HG03575 (cell line): ENCODE measurements around the gene ALPP.
"Not testable (repeated sequence)": the region's sequence is repeated elsewhere in the genome, so short reads cannot be mapped to it uniquely, and the experiment has no call there.

Source experiments
- ATAC-seq: cut with Tn5 transposase; IDR thresholded peaks from one replicate; pipeline ENCODE4 v1.9.1; 2021; ENCODE audit not compliant: unreplicated experiment, insufficient number of reproducible peaks, low FRiP score; ENCODE audit errors: extremely low read depth

Gene ALPP

DNA sequence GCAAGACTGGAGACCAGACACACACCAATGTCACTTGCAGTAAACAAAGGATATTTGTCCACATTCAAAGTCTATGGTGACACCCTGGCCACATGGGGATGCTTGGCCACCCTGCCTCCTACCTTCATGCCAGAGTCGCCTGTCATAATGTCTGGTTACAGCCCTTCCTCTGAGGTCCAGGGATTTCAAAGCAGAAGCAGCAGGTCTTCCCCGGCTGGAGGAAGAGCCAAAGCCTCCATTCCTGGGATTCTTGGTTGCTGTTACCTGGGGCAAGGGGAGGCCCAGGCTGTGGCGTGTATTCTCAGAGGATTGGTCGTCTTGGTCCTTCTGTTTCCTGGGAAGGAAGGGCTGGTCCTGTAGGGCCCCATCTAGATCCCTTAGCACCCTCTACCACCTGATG lies 2.3 kb upstream of the ALPP start:
- ATAC-seq: no peak

DNA sequence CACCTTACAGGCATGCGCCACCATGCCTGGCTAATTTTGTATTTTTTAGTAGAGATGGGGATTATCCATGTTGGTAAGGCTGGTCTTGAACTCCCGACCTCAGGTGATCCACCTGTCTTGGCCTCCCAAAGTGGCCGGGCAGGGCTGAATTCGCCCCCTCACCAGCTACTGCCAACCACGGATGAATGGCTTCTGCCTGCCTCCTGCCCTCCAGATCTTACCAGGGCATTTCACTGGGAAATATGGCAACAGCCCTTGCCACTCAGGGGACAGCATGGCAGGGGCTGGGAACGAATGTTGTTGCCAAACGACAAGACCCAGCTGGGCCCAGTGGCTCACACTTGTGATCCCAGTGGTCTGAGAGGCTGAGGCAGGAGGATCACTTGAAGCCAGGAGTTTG lies 1.8 kb upstream of the ALPP start:
- ATAC-seq: no peak

DNA sequence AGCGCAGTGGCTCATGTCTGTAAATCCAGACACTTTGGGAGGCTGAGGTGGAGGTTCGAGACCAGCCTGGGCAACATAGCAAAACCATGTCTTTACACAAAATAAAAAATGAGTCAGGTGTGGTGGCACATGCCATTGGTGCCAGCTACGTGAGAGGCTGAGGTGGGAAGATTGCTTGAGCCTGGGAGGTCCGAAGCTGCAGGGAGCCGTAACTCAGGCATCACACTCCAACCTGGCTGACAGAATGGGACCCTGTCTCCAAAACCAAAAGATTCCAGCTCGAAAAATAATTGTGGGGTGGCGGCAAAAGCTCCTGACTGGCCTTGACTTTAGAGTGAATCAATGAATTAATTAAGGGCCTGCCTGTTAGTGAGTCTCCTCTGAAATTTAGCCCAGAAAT lies 1.2 kb upstream of the ALPP start:
- no peak for ATAC-seq

DNA sequence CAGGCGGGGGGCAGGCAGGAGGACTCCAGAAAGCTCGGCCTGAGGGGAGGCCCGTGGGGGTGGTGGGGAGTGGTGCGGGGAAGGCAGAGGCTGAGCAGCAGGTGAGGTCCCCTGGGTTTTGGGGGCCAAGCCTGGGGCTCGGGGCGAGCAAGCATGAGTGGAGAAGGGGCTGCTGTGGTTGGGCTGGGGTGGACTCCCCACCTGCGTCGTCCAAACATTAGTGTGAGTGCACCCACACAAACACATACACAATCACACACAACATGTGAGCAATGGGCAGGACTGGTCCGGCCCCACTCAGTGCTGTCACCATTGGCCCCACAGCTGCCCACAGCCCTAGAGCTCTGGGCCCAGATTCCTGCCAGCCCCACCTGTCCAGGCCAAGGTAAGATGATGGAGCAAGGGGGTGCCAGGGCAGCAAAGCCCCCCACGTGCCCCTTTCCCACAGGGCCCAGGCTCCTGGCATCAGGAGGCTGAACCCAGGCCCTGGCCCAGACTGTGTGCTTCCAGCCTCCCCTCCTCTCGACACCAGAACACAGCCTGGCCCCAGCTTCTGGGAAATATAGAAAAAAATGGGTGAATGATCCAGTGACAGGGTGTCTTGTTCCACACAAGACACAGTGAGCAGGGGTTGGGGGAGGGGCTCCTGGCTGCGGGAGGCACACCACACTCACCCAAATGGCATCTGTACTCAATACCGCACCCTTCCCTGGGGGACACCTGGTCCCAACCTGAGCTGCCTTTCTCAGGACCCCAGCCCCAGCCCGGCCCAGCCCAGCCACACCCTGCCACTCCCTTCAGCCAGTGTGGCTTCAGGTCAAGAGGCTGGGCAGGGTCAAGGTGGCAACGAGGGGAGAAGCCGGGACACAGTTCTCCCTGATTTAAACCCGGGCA lies 463 bp upstream of the ALPP start:
- ATAC-seq: no peak

DNA sequence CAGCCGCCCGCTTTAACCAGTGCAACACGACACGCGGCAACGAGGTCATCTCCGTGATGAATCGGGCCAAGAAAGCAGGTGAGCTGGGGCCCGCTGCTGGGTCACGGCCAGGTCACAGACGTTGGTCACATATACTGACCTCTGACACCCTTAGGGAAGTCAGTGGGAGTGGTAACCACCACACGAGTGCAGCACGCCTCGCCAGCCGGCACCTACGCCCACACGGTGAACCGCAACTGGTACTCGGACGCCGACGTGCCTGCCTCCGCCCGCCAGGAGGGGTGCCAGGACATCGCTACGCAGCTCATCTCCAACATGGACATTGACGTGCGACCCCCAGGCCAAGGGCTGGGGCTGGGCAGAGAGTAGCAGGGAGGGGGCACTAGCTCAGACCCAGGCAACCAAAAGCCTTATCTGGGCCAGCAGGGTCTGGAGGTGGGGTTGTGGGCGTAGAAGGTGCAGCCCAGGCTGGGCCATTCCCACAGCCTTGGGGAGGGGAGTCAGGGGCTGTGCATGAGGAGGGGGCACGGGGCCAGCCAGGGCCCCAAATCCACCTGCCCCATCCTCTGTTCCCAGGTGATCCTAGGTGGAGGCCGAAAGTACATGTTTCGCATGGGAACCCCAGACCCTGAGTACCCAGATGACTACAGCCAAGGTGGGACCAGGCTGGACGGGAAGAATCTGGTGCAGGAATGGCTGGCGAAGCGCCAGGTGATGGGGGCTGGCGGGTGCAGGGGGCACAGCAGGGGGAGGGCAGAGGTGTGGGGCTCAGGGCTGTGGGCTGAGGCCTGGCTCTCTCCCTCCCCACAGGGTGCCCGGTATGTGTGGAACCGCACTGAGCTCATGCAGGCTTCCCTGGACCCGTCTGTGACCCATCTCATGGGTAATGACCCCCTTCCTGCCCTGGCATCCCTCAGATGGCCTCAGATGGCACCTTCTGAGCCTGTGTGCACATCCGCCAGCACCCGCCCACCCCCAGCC lies 1.3 kb downstream of the ALPP start:
- not testable (repeated sequence) for ATAC-seq

DNA sequence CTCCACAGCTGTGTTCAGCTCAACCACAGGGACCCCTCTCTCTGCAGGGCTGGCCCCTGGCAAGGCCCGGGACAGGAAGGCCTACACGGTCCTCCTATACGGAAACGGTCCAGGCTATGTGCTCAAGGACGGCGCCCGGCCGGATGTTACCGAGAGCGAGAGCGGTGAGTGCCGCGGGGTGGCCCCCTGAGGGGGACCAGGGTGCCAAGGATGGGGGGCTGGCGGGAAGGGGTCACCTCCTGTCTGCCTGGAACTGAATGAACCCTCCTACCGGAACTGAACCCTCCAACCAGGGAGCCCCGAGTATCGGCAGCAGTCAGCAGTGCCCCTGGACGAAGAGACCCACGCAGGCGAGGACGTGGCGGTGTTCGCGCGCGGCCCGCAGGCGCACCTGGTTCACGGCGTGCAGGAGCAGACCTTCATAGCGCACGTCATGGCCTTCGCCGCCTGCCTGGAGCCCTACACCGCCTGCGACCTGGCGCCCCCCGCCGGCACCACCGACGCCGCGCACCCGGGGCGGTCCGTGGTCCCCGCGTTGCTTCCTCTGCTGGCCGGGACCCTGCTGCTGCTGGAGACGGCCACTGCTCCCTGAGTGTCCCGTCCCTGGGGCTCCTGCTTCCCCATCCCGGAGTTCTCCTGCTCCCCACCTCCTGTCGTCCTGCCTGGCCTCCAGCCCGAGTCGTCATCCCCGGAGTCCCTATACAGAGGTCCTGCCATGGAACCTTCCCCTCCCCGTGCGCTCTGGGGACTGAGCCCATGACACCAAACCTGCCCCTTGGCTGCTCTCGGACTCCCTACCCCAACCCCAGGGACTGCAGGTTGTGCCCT lies 2.9 kb downstream of the ALPP start:
- not testable (repeated sequence) for ATAC-seq

DNA sequence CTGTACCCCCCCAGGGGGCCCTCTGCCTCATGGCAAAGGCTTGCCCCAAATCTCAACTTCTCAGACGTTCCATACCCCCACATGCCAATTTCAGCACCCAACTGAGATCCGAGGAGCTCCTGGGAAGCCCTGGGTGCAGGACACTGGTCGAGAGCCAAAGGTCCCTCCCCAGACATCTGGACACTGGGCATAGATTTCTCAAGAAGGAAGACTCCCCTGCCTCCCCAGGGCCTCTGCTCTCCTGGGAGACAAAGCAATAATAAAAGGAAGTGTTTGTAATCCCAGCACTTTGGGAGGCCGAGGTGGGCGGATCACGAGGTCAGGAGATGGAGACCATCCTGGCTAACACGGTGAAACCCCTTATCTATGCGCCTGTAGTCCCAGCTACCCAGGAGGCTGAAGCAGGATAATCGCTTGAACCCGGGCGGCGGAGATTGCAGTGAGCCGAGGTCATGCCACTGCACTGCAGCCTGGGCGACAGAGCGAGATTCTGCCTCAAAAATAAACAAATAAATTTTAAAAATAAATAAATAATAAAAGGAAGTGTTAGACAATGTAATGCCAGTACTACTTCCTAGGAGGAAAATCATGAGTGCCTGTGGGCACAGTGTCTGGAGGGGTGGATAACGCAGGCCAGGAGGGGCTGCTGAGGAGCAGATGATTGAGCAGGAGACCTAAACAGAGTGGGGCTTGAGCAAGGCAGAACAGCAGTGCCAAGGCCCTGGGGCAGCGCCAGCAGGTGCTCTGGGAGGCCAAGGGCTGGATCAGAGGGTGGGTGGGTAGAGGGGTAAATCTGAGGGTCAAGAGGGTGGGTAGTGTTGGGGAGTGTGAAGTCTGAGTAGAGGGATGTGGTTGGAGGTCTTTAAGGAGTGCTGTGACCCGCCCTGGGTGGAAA lies 4.0 kb downstream of the ALPP start:
- no peak for ATAC-seq

DNA sequence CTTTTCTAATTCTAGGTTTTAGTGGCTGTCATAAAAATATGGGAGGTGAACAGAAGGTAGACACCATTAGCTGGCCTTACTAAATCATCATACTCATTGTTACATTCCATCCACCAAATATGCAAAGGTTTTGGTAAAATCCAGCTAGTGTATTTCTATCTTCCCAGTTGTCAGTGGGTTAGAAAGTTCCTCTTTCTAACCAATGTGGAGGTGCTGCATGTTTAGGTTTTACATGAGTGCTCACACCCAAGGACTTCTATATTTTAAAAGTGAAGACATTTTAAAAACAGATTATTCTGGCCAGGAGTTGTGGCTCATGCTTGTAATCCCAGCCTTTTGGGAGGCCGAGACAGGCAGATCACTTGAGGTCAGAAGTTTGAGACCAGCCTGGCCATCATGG lies 5.9 kb downstream of the ALPP start:
- ATAC-seq: no peak

DNA sequence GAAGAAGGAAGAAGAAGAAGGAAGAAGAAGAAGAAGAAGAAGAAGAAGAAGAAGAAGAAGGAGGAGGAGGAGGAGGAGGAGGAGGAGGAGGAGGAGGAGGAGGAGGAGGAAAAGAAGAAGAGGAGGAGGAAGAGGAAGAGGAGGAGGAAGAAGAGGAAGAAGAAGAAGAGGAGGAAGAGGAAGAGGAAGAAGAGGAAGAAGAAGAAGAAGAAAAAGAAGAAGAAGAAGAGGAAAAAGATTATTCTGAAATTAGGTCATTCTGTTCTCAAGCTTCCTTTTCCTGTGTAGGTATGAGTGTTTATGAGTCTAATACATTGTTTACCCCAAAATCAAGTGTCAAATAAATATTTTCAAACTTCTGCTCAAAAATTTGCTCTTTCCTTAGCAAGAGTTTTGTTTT lies 6.5 kb downstream of the ALPP start:
- ATAC-seq: not testable (repeated sequence)

DNA sequence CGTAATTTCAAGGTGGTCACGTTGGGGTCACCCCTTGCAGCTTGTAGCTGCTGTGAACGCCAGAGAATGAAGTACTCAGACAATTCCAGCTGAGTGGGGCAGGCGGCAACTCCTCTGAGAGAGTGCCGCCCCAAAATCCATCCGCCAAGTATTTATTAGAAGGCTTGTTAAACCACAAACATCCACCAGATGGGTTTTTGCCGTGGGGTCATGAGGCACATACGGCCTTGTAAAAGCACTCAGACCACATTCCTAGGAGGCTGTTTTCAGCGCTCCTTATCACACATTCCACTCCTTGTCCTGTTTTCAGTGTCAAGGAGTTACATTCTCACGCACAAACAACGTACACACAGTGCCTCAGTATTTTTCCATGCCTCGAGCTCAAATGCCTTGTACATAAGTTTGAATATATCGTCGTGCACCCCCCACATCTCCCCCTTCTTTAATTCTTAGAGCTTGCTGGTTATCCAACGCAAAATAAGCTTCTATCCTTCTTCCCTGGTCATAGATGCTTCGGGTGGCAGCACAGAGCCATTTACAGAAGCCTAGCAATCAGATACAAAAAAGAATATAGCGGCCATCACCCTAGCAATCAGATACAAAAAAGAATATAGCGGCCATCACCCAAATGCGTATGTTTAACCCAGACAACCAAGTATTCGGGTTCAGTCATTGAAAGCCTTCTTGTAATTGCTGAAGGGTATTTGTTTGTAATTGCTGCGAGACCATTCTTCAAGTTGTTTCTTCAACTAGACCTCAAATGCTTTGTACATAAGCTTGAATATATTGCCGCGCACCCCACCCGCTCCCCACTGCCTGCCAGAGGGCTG lies 7.3 kb downstream of the ALPP start:
- no peak for ATAC-seq

DNA sequence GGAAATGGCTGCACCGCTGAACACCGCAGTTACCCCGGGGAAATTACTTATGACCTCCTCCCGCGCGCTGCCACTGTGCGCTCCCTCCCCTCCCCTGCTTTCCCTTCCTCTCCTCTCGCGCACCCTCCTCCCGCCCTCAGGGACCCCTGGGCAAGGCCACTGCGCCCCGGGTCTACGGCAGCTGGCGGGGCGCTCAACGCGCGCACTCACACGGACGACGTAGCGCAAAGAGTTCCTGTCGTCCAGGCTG lies 7.9 kb downstream of the ALPP start:
- no peak for ATAC-seq

DNA sequence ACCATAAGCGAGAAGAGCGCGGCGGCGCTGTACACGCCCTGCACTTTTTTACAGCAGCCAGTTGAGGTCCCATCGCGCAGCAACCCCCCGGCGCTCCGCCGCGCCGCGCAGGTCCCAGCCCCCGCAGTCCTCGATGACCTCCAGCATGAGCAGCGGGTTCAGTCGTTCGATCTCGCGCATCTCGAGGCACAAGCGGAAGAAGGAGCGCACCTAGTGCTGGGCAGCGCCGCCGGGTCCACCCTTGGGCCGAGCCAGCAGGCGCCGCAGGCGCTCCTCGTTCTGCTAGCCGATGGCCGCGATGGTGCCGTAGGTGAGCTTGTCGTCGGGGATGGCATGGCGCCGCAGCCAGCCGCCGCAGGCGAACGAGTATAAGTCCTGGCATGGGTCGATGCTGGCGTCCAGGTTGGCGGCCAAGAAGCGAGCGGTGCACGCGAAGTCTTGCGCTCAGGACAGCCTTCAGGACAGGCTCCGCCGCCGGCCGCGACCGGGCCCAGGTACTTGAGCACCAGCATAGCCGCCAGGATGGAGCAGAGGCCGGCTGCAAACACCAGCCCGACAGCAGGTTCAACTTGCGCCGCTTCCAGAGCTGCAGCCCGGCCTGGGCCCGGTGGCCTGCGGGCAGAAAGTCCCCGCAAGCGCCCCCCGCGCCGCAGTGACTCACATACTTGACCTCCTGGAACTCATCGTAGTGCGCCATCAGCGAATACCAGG lies 8.3 kb downstream of the ALPP start:
- no peak for ATAC-seq

DNA sequence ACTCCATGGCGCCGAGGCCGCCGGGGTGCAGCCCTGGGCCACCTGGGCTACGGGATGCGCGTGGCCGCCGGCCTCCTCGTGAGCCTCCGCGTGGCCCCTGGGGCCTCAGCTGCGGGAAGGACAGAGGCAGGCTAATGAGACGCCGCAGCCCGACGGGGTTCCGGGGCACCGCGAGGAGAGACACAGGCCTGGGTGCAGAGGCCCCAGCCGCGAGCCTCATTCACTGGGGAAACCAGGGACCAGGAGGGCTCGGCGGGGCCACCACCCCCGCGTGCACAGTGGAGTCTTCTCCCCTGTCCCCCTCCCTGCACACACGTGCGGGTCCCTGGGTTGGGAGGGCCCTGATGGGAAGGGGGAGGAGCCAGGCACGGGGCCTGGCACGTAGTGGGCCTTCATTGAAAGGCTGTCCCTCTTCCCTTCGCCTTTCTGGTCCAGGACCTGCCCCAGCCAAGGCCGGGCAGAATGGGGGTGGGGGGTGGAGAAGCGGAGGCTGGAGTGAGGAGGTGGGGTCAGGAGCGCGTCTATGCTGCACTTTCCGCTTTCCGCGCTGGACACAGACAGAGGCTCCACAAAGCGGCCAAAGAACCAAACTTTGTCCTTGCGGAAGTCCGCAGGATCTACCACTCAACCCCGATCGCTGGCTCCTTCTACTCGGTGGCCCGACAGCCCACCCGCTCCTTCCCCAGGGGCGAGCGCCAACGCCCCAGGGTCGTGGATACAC lies 9.1 kb downstream of the ALPP start:
- no peak for ATAC-seq

DNA sequence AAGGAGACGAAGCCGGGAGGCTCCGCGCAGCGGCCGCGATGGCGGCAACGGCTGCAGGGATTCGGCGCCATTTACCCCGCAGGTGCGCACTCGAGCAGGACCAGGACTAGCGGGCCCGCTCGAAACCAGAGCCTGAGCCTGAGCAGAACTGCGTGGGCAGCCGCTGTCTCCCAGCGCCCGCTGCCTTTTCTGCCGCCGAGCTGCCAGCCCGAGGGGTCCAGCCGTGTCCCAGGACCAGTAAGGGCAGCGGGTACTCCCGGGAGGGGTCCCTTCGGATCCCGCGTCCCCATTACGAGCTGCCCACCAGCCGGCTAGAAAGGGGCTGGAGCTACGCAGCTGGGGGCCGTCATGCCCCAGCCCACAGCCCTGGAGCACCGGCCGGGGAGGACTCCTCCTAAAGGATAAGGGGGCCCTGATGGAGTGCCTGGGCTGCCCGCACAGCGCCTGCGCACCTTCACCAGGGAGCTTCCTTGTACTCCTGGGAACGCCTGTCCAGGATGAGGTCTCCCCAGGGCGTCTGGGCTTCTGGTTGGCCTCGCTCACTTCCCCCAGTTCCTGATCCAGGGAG lies 9.9 kb downstream of the ALPP start:
- no peak for ATAC-seq

DNA sequence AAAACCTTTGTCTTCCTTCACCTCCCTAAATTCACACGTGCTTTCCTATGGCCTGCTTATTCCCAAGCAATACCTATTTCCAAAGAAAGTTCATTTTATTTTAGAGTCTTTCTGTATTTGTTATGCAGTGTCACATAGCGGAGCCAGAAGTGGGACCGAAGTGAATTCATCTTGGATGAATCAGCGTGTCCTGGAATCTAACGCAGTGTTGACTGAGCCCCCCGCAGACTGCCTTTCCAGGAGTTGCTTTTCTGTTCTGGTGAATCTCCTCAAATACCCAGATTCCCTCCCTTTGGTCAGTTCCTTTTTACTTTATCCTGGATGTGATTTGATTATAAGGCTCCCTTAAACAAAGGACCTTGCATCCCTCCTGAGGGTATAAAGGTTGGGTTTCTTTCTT lies 10.8 kb downstream of the ALPP start:
- no peak for ATAC-seq

DNA sequence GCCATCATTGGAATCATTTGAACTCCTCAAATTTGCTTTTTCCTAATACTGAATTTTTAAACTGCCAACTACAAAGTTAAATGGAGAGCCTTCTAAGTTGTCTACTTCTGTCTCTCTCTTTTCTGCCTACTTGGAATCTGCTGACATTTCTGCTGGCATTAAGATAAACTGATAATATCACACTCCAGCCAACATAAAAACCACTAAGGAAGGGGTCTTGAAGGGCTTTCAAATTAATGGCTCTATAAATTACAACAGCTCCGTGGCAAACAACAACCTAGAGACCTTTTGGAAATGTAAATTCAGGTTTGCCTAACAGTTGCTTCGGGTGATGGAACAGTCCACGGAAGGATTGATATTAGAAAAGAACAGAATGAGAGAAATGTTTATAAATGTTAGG lies 12.1 kb downstream of the ALPP start:
- ATAC-seq: no peak
